Sigmoid colon (tissue), 4 donors: Measurements from ENCODE around the gene GPR55.

Experiments
- CTCF ChIP-seq, 4 experiments: fragments of 450-650 bp in 3 of 4; fragments of 200-600 bp in 1 of 4; IDR thresholded peaks; one replicate each; pipeline ENCODE4 v1.5.1; 2016 to 2019; ENCODE audit warnings: antibody characterized with exemption in 4 of 4, mild to moderate bottlenecking in 3 of 4, moderate library complexity in 2 of 4
- EP300 ChIP-seq, 4 donors: sonication (generic); formaldehyde crosslinking; IDR thresholded peaks; one replicate each; pipeline ENCODE4 v1.6.1; 2017; ENCODE audit warnings: antibody characterized with exemption in 4 of 4
- POLR2A ChIP-seq, 2 donors: fragments of 450-650 bp; IDR thresholded peaks; one replicate each; pipeline ENCODE4 v1.6.1; 2016; ENCODE audit warnings: antibody characterized with exemption in 2 of 2, mild to moderate bottlenecking in 2 of 2, moderate library complexity in 2 of 2
- POLR2AphosphoS5 ChIP-seq, 4 donors: sonication (generic); formaldehyde crosslinking; IDR thresholded peaks; one replicate each; pipeline ENCODE4 v1.6.1; 2017; ENCODE audit warnings: antibody characterized with exemption in 4 of 4

- TF ChIP-seq POLR2A (IDR thresholded peaks at IDR 0.05) = no peak
- no peak for TF ChIP-seq POLR2AphosphoS5 (IDR thresholded peaks at IDR 0.05)
- TF ChIP-seq CTCF (IDR thresholded peaks at IDR 0.05) = no peak
- no peak for TF ChIP-seq EP300 (IDR thresholded peaks at IDR 0.05)
These were observed 38.4 kb downstream of the GPR55 start for GRCh38 chr2:230886671-230887071.
